ENCODE measurements around the gene ADGRD1.

GRCh38 chr12:131085125-131085815 is 131.6 kb downstream of the ADGRD1 start:
- no peak for TF ChIP-seq GATA2 (IDR thresholded peaks at IDR 0.05; ENCODE audit: low read depth, low read length)
- no peak for TF ChIP-seq GATA3 (IDR thresholded peaks at IDR 0.05; ENCODE audit: low read depth, low read length)

Data from SH-SY5Y (cell line).